Gastroesophageal sphincter (tissue), 4 donors: ENCODE data around the gene TOB1. TPM values are rescaled to one million over a fixed set of nuclear protein-coding genes. Genes with fewer than 3 reads are reported as not detected.

Source experiments
- ATAC-seq: fragments of 150-250 bp; one replicate; pipeline ENCODE4 v1.9.1; 2016; ENCODE audit warnings: mild to moderate bottlenecking, moderate library complexity
- H3K27ac ChIP-seq, 4 donors: fragments of 200-600 bp; sonication (generic) in 3 of 4; 1 replicate in 3 of 4; 2 replicates in 1 of 4; pipeline ENCODE4 v1.5.1; 2016 to 2019
- H3K27me3 ChIP-seq: fragments of 200-600 bp; sonication (generic); one replicate; pipeline ENCODE4 v1.5.1; 2019
- H3K36me3 ChIP-seq, 2 donors: fragments of 200-600 bp; sonication (generic); one replicate each; pipeline ENCODE4 v1.5.1; 2019; ENCODE audit warnings: control low read depth in 1 of 2
- H3K4me1 ChIP-seq, 3 donors: fragments of 200-600 bp; sonication (generic); 1 replicate in 2 of 3; 2 replicates in 1 of 3; pipeline ENCODE4 v1.5.1; 2016 to 2019; ENCODE audit warnings: control low read depth in 2 of 3
- H3K4me3 ChIP-seq, 2 donors: fragments of 200-600 bp; sonication (generic); one replicate each; pipeline ENCODE4 v1.5.1; 2019; ENCODE audit warnings: mild to moderate bottlenecking in 1 of 2, moderate library complexity in 1 of 2
- H3K9me3 ChIP-seq, 3 donors: fragments of 200-600 bp; sonication (generic); one replicate each; pipeline ENCODE4 v1.5.1; 2017 to 2019; ENCODE audit warnings: control low read depth in 2 of 3
- EP300 ChIP-seq: sonication (generic); formaldehyde crosslinking; IDR thresholded peaks from one replicate; pipeline ENCODE4 v1.6.1; 2017; ENCODE audit warnings: antibody characterized with exemption, mild to moderate bottlenecking
- POLR2A ChIP-seq, 2 donors: fragments of 450-650 bp; IDR thresholded peaks; one replicate each; pipeline ENCODE4 v1.6.1; 2017; ENCODE audit warnings: antibody characterized with exemption in 2 of 2, mild to moderate bottlenecking in 2 of 2, moderate library complexity in 1 of 2
- POLR2AphosphoS5 ChIP-seq: sonication (generic); formaldehyde crosslinking; IDR thresholded peaks from one replicate; pipeline ENCODE4 v1.6.1; 2017; ENCODE audit warnings: antibody characterized with exemption
- WGBS, 2 donors: methylation state at CpG; one replicate each; pipeline ENCODE4 v1.1.5; 2018; ENCODE audit warnings: low coverage in 1 of 2; 5-methylcytosine and 5-hydroxymethylcytosine counted together
- total RNA-seq, 4 donors: library from RNA; depleted of rRNA; stranded (reverse); fragments of >200 nt; gene quantifications; one replicate each; pipeline ENCODE4 v1.1.0, GENCODE V29; 2016
- TF ChIP-seq, protein P1 (sequence below), 4 experiments: fragments of 200-600 bp in 2 of 4; fragments of 450-650 bp in 2 of 4; sonication (generic) in 1 of 4; IDR thresholded peaks; one replicate each; pipeline ENCODE4 v1.5.1; 2017 to 2019; ENCODE audit warnings: antibody characterized with exemption in 4 of 4, mild to moderate bottlenecking in 2 of 4, moderate library complexity in 2 of 4

Gene TOB1
- total RNA-seq, 4 donors from 2014 or later = 27.8 to 47.2 (median 29.6) TPM

DNA sequence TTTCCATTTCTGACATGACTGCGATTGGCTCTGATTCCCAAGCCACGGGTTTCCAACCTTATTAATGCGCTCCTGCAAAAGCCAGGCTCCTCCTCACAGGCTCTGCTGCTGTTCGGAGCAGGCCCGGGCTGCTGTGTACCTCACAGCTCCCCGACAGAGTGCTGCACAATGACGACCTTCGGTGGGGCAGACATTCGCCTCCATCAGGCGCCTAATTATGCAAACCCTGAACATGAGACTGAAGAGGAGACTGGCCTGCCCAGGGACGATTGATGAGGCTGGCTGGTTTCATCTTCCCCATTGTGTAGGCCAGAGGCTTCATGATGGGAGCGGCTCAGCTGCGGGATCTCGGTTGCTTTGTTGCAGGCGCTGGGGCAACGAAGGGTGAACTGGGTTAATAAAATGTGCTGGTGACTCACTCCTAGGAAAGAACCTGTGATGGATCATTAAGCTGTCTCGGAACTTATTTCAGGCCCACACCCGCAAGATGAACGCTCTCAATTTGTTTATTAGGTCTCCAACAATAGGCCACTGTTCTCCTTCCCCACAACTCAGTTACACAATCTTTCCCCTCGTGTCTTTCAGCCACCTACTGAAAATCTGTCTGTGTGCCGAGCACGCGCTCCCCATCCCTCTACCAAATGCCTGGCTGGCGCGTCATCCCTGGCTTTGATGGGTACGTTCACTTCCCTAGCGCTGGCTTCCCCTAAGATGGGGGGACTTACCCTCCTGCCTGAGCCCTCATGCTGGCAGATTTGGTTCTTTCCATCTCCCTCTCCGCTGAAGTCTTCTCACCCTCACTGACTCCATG lies 27.2 kb upstream of the TOB1 start:
- H3K27me3 ChIP-seq = no peaks in the 10 kb centered on the region
- WGBS, 2 donors = 60 to 92% methylated on average over 4 to 20 of the region's 28 CpGs
- TF ChIP-seq POLR2A (IDR thresholded peaks at IDR 0.05) (no peak), EP300 (no peak), POLR2AphosphoS5 (peak; percentile 62)
- TF ChIP-seq, protein P1, sequence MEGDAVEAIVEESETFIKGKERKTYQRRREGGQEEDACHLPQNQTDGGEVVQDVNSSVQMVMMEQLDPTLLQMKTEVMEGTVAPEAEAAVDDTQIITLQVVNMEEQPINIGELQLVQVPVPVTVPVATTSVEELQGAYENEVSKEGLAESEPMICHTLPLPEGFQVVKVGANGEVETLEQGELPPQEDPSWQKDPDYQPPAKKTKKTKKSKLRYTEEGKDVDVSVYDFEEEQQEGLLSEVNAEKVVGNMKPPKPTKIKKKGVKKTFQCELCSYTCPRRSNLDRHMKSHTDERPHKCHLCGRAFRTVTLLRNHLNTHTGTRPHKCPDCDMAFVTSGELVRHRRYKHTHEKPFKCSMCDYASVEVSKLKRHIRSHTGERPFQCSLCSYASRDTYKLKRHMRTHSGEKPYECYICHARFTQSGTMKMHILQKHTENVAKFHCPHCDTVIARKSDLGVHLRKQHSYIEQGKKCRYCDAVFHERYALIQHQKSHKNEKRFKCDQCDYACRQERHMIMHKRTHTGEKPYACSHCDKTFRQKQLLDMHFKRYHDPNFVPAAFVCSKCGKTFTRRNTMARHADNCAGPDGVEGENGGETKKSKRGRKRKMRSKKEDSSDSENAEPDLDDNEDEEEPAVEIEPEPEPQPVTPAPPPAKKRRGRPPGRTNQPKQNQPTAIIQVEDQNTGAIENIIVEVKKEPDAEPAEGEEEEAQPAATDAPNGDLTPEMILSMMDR (IDR thresholded peaks at IDR 0.05) = no peak
- H3K27ac ChIP-seq = peak overlapping the region in 2 of 4 donors; percentile 58 to 63
- H3K4me1 ChIP-seq = peaks cover 0 to 4% (median 0%) of the 10 kb centered on the region in 3 donors
- H3K4me3 ChIP-seq = no peak overlapping the region
- no peaks in the 10 kb centered on the region for H3K36me3 ChIP-seq
- H3K9me3 ChIP-seq = no peaks in the 10 kb centered on the region
- ATAC-seq = peak; percentile 36

DNA sequence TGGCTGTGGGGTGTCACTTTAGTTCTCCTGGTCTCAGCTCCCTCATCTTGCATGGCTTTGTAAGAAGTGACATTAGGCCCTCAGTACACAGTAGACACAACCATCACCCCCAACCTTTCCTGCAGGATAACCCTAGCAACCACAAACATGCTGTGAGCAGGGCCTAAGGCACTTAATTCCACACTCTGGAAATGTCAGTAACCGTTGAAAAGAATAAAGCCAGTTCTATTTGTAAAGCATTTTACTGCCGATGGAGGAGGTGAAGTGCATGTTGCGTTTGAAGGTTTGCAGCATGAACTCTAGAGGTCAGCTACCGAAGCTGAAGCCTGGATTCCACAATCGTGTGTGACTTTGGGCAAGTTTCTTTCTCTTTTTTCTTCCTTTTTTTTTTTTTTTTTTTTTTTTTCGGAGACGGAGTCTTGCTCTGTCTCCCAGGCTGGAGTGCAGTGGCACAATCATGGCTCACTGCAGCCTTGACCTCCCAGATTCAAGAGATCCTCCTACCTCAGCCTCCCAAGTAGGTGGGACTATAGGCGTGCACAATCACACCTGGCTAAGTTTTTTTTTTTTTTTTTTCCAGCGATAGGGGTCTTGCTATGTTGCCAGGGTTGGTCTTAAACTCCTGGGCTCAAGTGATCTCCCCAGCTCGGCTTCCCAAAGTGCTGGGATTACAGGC lies 26.1 kb upstream of the TOB1 start:
- H3K4me3 ChIP-seq = no peak overlapping the region
- H3K27me3 ChIP-seq = no peaks in the 10 kb centered on the region
- H3K27ac ChIP-seq = no peak overlapping the region
- no peak for ATAC-seq
- WGBS, 2 donors = 42 to 66% methylated on average over 2 to 7 of the region's 10 CpGs
- H3K36me3 ChIP-seq = no peaks in the 10 kb centered on the region
- TF ChIP-seq POLR2AphosphoS5 = no peak
- TF ChIP-seq, protein P1 (IDR thresholded peaks at IDR 0.05) = no peak
- TF ChIP-seq EP300 = no peak
- no peak for TF ChIP-seq POLR2A (IDR thresholded peaks at IDR 0.05)
- no peaks in the 10 kb centered on the region for H3K9me3 ChIP-seq
- H3K4me1 ChIP-seq = peaks cover 0 to 4% (median 0%) of the 10 kb centered on the region in 3 donors

DNA sequence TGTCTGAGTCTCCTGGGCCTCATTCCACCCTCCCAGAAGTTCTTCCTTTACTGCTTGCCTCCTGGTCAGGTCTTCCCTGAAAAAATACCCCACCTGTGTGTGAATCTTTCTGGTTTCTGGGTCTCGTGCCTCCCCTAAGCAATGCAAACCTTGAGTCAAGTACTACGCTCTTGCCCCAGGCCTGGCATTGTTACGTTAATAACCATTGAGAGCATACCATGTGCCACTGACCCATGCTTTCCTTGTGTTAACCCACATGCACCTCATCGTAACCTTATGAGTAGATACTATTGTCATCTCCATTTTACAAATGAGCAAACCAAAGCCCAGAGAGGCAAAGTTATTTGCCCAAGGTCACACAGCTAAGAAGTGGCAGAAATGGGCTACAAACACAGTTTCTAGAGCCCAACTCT lies 25.4 kb upstream of the TOB1 start:
- no peak for ATAC-seq
- Histone ChIP-seq H3K4me3 (no peak overlapping the region), H3K36me3 (no peaks in the 10 kb centered on the region), H3K9me3 (no peaks in the 10 kb centered on the region), H3K4me1 (peaks cover 0 to 4% (median 0%) of the 10 kb centered on the region in 3 donors), H3K27ac (no peak overlapping the region), H3K27me3 (no peaks in the 10 kb centered on the region)
- no peak for TF ChIP-seq POLR2AphosphoS5
- no peak for TF ChIP-seq POLR2A (IDR thresholded peaks at IDR 0.05)
- TF ChIP-seq, protein P1 (IDR thresholded peaks at IDR 0.05) = no peak
- TF ChIP-seq EP300 = no peak
- 94 to 100% methylated on average over 4 of the region's 4 CpGs for WGBS, 2 donors

DNA sequence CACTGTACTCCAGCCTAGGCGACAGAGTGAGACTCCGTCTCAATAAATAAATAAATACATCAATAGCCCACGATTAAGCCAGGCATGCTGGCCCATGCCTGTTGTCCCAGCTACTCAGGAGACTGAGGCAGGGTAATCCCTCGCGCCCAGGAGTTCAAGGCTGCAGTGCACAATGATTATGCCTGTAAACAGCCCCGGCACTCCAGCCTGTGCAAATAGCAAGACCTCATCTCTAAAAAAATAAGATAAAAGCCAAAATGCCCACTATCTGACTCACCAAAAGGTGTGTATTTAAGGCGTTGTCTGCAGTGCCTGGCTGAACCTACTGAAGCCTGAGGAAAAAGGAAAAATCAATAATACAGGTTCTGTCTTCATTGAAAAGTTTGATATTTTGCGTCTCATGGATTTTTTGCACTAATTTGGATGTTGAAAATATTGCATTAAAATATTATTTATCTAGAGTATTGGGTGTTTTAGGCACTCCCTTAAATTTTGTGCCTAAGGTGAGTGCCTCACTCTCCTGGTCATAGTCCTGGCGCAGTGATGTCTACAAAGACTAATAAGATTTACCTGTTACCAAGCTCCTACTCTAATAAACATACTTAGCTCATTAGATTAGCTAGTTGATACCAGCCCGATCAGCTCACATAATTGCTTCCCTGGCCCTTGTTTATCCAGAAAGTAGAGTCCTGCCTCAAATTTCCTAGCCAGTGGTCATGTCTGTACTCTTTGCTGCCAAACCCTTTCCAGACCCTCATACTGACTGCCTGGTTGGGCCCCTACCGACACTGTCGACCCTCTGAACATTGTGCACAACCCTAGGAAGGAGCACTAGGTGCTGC lies 24.7 kb upstream of the TOB1 start:
- Histone ChIP-seq H3K9me3 (no peaks in the 10 kb centered on the region), H3K4me3 (no peak overlapping the region), H3K27ac (no peak overlapping the region), H3K4me1 (peaks cover 0 to 4% (median 0%) of the 10 kb centered on the region in 3 donors), H3K27me3 (no peaks in the 10 kb centered on the region), H3K36me3 (no peaks in the 10 kb centered on the region)
- WGBS, 2 donors = 79 to 81% methylated on average over 9 to 12 of the region's 12 CpGs
- TF ChIP-seq POLR2A (IDR thresholded peaks at IDR 0.05) = no peak
- TF ChIP-seq, protein P1 (IDR thresholded peaks at IDR 0.05) = no peak
- ATAC-seq = no peak
